ENCODE results near the gene KRTAP10-11. TPM values are rescaled to one million over a fixed set of nuclear protein-coding genes. Genes with fewer than 3 reads are reported as not detected.
A peak's percentile ranks its signal among the peaks of the same experiment; 100 is the strongest.
"Not testable (repeated sequence)": the region's sequence is repeated elsewhere in the genome, so short reads cannot be mapped to it uniquely, and the experiment has no call there.

Gene KRTAP10-11
- polyA plus RNA-seq, 2 of the 4 experiments (the other 2 are of a cell fraction), result not detected

GRCh38 chr21:44599264-44600029 is 46.8 kb upstream of the KRTAP10-11 start:
- no peak overlapping the region for H3K4me3 ChIP-seq
- TF ChIP-seq CBX8 (IDR thresholded peaks at IDR 0.05) (no peak), GATA3 (IDR thresholded peaks at IDR 0.05; ENCODE audit: borderline replicate concordance) (no peak), ZC3H11A (IDR thresholded peaks at IDR 0.05) (no peak), HES2 (IDR thresholded peaks at IDR 0.05) (no peak), USF2 (IDR thresholded peaks at IDR 0.05) (no peak), SMC3 (IDR thresholded peaks at IDR 0.05) (no peak), FOXS1 (CRISPR knock-in tag; IDR thresholded peaks at IDR 0.05) (no peak), RCOR1 (IDR thresholded peaks at IDR 0.05; ENCODE audit: low read depth, low read length) (no peak), CTCF (IDR thresholded peaks at IDR 0.05) (no peak), ZFP36 (IDR thresholded peaks at IDR 0.05; ENCODE audit: borderline replicate concordance, partially characterized antibody) (no peak), HEYL (CRISPR knock-in tag; IDR thresholded peaks at IDR 0.05) (no peak), ZSCAN20 (CRISPR knock-in tag; IDR thresholded peaks at IDR 0.05) (no peak), NR3C1 (IDR thresholded peaks at IDR 0.05) (no peak), SREBF2 (IDR thresholded peaks at IDR 0.05) (no peak)
- no peak overlapping the region for H3K4me2 ChIP-seq
- WGBS (ENCODE audit: missing lambda C conversion rate), result 74% methylated on average over 8 of the region's 8 CpGs
- no peak overlapping the region for H3K27ac ChIP-seq
- FAIRE-seq (no peak), DNase-seq (ENCODE audit: low read depth in 1 of 2, low spot score in 1 of 2) (no peak), ATAC-seq (no peak)
- no peaks in the 10 kb centered on the region for H3K9me3 ChIP-seq
- H3K4me1 ChIP-seq, result no peaks in the 10 kb centered on the region
- ChIA-PET POLR2A (no interaction called here), CTCF (no interaction called here)

- ATAC-seq; H3K4me1 ChIP-seq; FAIRE-seq; H3K9me3 ChIP-seq; DNase-seq (ENCODE audit: low read depth in 1 of 2, low spot score in 1 of 2); H3K4me2 ChIP-seq; H3K4me3 ChIP-seq; POLR2A ChIA-PET; CTCF ChIA-PET; H3K27ac ChIP-seq: not testable (repeated sequence)
- 53% methylated on average over 11 of the region's 23 CpGs for WGBS (ENCODE audit: missing lambda C conversion rate)
Observed at GRCh38 chr21:44600118-44600978, 45.9 kb upstream of the KRTAP10-11 start, which contains the start of gene KRTAP10-7. Gene KRTAP10-7 (plus strand): TSS chr21:44600597. CDS start chr21:44600622, 25 bp downstream.

GRCh38 chr21:44601091-44601490 is 45.1 kb upstream of the KRTAP10-11 start:
- H3K4me2 ChIP-seq; DNase-seq (ENCODE audit: low read depth in 1 of 2, low spot score in 1 of 2); POLR2A ChIA-PET; H3K4me1 ChIP-seq; H3K27ac ChIP-seq; FAIRE-seq; H3K4me3 ChIP-seq; CTCF ChIA-PET; H3K9me3 ChIP-seq: not testable (repeated sequence)
- ATAC-seq, result peak in 1 of 2 experiments; percentile 51; a peak in 2 of 6 replicates
- 45% methylated on average over 3 of the region's 10 CpGs for WGBS (ENCODE audit: missing lambda C conversion rate)

Measured in A549 (cell line).